Bronchial epithelial cell (primary cell): Measurements from ENCODE around the gene MGLL. TPM values are rescaled to one million over a fixed set of nuclear protein-coding genes. Genes with fewer than 3 reads are reported as not detected.
A peak's percentile ranks its signal among the peaks of the same experiment; 100 is the strongest.

Experiments used
- DNase-seq: peaks from one replicate; pipeline ENCODE4 v3.0.0-alpha.2; 2010; ENCODE audit warnings: low read depth
- FAIRE-seq: peaks from 2 replicates; lab custom pipeline; 2011; peaks lifted over from hg19 to GRCh38; lab: Jason Lieb, UNC
- H3K27me3 ChIP-seq: 2 replicates; pipeline ENCODE4 v1.5.1; 2011; ENCODE audit warnings: low read length; ENCODE audit not compliant: control insufficient read depth, insufficient read depth
- H3K36me3 ChIP-seq: 2 replicates; pipeline ENCODE4 v1.5.1; 2011; ENCODE audit warnings: low read length; ENCODE audit not compliant: control insufficient read depth, insufficient read depth
- H3K4me3 ChIP-seq: 2 replicates; pipeline ENCODE4 v1.5.1; 2011; ENCODE audit warnings: mild to moderate bottlenecking, low read depth, low read length, control low read depth
- total RNA-seq: library from RNA; depleted of rRNA; stranded (reverse); fragments of >200 nt; gene quantifications from 2 replicates; pipeline ENCODE4 v1.2.1, GENCODE V29; 2014
- TF ChIP-seq, protein P1 (sequence below): IDR thresholded peaks from 2 replicates; pipeline ENCODE4 v1.5.1; 2011; ENCODE audit warnings: mild to moderate bottlenecking, moderate library complexity, low read length, control low read depth, inconsistent platforms; ENCODE audit not compliant: insufficient read depth, severe bottlenecking

MGLL gene
- total RNA-seq, 1 donor from 2014 or later, result 25.5 TPM

DNA sequence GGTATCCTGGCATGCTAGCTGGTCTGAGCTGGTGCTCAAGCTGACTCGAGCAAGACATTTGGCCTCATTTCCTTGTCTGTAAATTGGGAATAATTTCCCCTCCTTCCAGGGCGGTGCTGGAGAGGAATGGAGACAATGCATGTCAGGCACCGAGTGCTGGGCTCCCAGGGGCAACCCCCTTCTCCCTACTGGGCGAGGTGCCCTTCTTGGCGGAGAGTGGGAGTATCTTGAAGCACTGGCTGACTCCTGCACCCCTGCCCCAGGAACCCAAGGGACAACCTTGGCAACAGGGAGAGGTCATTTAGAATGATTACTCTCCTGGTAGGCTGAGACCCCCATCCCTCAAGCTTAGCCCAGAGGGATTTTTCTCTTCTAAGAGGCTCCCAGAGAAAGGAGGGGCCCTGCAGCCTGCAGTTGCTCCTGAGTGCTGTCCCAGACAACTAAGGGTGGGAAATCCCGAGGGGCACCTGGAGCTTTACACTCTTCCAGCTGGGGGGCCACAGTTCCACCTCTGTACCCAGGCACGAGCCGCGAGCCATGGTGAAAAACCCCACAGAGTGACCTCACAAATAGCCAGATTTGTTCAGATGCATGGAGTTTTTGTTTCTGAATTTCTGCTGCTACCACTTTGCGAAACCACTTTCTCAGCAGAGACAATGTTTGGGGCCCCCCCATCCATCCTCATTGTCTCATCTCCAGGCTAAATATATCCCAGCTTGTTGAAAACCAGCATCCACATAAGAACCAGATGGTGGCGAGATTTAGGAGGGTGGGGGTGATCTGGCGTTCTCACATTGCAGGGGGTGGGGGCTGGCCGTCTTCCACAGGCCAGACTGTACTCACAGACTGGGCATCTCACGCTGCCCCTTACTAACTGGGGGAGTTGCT is 104.7 kb downstream of the MGLL start:
- TF ChIP-seq, protein P1, sequence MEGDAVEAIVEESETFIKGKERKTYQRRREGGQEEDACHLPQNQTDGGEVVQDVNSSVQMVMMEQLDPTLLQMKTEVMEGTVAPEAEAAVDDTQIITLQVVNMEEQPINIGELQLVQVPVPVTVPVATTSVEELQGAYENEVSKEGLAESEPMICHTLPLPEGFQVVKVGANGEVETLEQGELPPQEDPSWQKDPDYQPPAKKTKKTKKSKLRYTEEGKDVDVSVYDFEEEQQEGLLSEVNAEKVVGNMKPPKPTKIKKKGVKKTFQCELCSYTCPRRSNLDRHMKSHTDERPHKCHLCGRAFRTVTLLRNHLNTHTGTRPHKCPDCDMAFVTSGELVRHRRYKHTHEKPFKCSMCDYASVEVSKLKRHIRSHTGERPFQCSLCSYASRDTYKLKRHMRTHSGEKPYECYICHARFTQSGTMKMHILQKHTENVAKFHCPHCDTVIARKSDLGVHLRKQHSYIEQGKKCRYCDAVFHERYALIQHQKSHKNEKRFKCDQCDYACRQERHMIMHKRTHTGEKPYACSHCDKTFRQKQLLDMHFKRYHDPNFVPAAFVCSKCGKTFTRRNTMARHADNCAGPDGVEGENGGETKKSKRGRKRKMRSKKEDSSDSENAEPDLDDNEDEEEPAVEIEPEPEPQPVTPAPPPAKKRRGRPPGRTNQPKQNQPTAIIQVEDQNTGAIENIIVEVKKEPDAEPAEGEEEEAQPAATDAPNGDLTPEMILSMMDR, result no peak
- DNase-seq (no peak), FAIRE-seq (no peak)

DNA sequence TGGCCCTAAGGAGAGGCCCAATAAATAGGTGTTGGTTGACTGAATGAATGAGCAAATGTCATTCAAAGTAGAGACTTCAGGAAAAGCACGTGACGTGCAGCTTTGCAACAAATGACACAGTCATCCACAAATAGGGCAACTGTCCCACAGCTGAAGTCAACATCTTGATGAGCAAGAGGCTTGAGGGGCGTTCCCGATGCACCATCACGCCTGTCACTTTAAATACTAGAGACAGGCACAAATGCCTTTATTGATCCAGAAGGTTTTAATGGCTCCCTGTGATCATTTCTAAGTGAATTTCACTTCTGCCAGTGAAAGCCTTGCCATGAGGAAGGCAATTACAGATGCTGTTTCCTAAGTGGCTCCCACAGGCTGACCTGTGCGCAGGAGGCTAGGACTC is 105.9 kb downstream of the MGLL start:
- Histone ChIP-seq H3K36me3 (peaks cover 4% of the 10 kb centered on the region), H3K4me3 (no peak overlapping the region), H3K27me3 (no peaks in the 10 kb centered on the region)
- DNase-seq (no peak), FAIRE-seq (peak; percentile 83)
- TF ChIP-seq, protein P1, result no peak

More for the DNA sequence above, 104.7 kb downstream of the MGLL start:
- H3K4me3 ChIP-seq, result no peak overlapping the region
- H3K36me3 ChIP-seq, result peaks cover 4% of the 10 kb centered on the region
- no peaks in the 10 kb centered on the region for H3K27me3 ChIP-seq

DNA sequence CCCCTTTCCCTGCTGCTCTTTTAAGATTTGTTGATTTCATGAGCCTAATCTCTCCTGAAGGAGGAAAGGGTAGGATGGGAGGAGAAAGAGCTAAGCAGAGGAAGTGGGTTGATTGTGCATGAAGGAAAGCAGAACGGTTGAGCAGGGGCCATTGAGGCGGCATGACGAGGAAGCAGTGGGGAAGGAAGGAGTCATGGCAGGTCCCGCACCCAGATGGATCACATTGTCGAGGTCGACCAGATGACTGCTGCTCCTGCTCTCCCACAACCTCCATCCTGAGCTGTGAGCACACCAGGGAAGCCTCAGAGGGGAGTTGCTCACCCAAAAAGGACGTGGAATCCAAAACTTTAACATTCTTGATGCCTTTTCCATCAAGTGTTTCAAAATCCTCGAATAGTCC is 106.8 kb downstream of the MGLL start:
- TF ChIP-seq, protein P1, result no peak
- FAIRE-seq (no peak), DNase-seq (no peak)
- Histone ChIP-seq H3K27me3 (no peaks in the 10 kb centered on the region), H3K36me3 (peaks cover 2% of the 10 kb centered on the region), H3K4me3 (no peak overlapping the region)

DNA sequence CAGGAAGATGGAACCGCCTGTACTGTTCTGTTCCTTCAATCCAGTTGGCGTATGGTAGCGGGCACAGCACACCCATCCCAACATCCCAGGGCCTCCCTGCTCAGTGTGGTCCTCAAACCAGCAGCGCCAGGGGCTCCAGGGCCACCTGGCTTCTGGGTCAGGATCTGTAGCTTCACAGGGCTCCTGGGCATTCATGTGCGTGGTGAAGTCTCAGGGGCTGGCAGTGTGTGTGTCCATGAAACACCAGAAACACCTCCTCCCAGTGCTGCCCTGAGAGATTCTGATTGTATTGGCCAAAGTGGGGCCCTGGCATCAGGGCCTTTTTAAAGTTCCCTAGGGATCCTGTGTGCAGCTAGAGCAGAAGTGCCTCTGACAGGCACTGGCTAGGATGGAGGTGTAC is 107.4 kb downstream of the MGLL start:
- no peak for DNase-seq
- no peak for FAIRE-seq
- H3K36me3 ChIP-seq, result peaks cover 1% of the 10 kb centered on the region
- no peak overlapping the region for H3K4me3 ChIP-seq
- H3K27me3 ChIP-seq, result no peaks in the 10 kb centered on the region
- TF ChIP-seq, protein P1, result no peak

DNA sequence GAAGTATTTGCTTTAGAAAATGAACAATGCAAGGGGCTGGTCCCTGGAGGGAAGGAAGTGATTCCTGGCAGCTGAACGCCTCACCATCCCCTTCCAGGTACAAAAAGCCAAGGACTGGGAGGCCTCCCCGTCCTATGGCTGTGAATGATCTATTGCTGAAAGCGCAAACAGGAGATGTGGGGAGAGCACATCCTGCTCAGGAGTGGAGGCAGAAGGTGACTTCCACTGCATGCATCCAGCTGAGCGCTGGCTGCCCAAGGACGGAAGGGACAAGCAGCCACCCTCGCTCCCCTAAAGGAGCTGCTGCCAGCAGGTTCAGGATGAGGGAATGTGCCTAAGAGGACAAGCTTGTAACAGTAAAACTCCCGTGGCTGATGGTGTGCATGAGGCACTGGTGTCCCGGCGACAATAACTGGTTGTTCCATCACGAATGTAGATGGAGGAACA is 108.2 kb downstream of the MGLL start:
- Histone ChIP-seq H3K4me3 (no peak overlapping the region), H3K36me3 (peaks cover 3% of the 10 kb centered on the region), H3K27me3 (no peaks in the 10 kb centered on the region)
- DNase-seq, result no peak
- TF ChIP-seq, protein P1, result no peak
- no peak for FAIRE-seq
